ENCODE results near the gene SEC14L1.

GRCh38 chr17:77234695-77235094 is 93.9 kb downstream of the SEC14L1 start:
- no peak for TF ChIP-seq RELA (CRISPR knock-in tag; IDR thresholded peaks at IDR 0.05; ENCODE audit: borderline replicate concordance)
- TF ChIP-seq CTCF (IDR thresholded peaks at IDR 0.05), result no peak
- no peak for TF ChIP-seq ATF6 (CRISPR knock-in tag; IDR thresholded peaks at IDR 0.05)
- TF ChIP-seq ZNF416 (CRISPR knock-in tag; IDR thresholded peaks at IDR 0.05), result no peak
- no peak for TF ChIP-seq FOXP4 (CRISPR knock-in tag; IDR thresholded peaks at IDR 0.05)
- TF ChIP-seq TEAD4 (CRISPR knock-in tag; IDR thresholded peaks at IDR 0.05), result no peak
- no peak for TF ChIP-seq ESRRA (CRISPR knock-in tag; IDR thresholded peaks at IDR 0.05; ENCODE audit: borderline replicate concordance)
- no peak for TF ChIP-seq ZNF232 (CRISPR knock-in tag; IDR thresholded peaks at IDR 0.05)
- no peak for TF ChIP-seq ZNF219 (CRISPR knock-in tag; IDR thresholded peaks at IDR 0.05; ENCODE audit: borderline replicate concordance)
- TF ChIP-seq FOXP1 (CRISPR knock-in tag; IDR thresholded peaks at IDR 0.05; ENCODE audit: borderline replicate concordance), result no peak

Data from WTC11 (cell line).